Parathyroid adenoma (tissue), 2 donors: ENCODE results near the gene TCF7L2.

Experiments
- H2AFZ ChIP-seq: fragments of 300-600 bp; sonication (generic); one replicate; pipeline ENCODE4 v1.7.0; 2017; ENCODE audit warnings: antibody characterized with exemption, mild to moderate bottlenecking
- H3K27ac ChIP-seq: fragments of 300-600 bp; sonication (generic); one replicate; pipeline ENCODE4 v1.7.0; 2017
- H3K27me3 ChIP-seq: fragments of 300-600 bp; sonication (generic); one replicate; pipeline ENCODE4 v1.7.0; 2017; ENCODE audit warnings: low read length; ENCODE audit not compliant: control insufficient read depth, insufficient read depth
- H3K36me3 ChIP-seq: fragments of 300-600 bp; sonication (generic); one replicate; pipeline ENCODE4 v1.7.0; 2017; ENCODE audit warnings: low read length; ENCODE audit not compliant: control insufficient read depth, insufficient read depth
- H3K4me1 ChIP-seq: fragments of 300-600 bp; sonication (generic); one replicate; pipeline ENCODE4 v1.7.0; 2017; ENCODE audit warnings: control low read depth
- H3K4me2 ChIP-seq: fragments of 300-600 bp; sonication (generic); one replicate; pipeline ENCODE4 v1.7.0; 2017; ENCODE audit warnings: low read length
- H3K4me3 ChIP-seq: fragments of 300-600 bp; sonication (generic); one replicate; pipeline ENCODE4 v1.7.0; 2017; ENCODE audit warnings: low read depth, low read length
- H3K79me2 ChIP-seq: fragments of 300-600 bp; sonication (generic); one replicate; pipeline ENCODE4 v1.7.0; 2017; ENCODE audit warnings: control low read depth
- H3K9ac ChIP-seq: fragments of 300-600 bp; sonication (generic); one replicate; pipeline ENCODE4 v1.7.0; 2017; ENCODE audit warnings: mild to moderate bottlenecking
- H3K9me3 ChIP-seq: fragments of 300-600 bp; sonication (generic); one replicate; pipeline ENCODE4 v1.7.0; 2017; ENCODE audit warnings: low read length; ENCODE audit not compliant: control insufficient read depth
- TF ChIP-seq, protein P1 (sequence below): fragments of 300-600 bp; sonication (generic); IDR thresholded peaks from one replicate; pipeline ENCODE4 v1.7.0; 2017; ENCODE audit warnings: antibody characterized with exemption, mild to moderate bottlenecking
- donor health status: primary hyperparathyroidism.

Gene TCF7L2

DNA sequence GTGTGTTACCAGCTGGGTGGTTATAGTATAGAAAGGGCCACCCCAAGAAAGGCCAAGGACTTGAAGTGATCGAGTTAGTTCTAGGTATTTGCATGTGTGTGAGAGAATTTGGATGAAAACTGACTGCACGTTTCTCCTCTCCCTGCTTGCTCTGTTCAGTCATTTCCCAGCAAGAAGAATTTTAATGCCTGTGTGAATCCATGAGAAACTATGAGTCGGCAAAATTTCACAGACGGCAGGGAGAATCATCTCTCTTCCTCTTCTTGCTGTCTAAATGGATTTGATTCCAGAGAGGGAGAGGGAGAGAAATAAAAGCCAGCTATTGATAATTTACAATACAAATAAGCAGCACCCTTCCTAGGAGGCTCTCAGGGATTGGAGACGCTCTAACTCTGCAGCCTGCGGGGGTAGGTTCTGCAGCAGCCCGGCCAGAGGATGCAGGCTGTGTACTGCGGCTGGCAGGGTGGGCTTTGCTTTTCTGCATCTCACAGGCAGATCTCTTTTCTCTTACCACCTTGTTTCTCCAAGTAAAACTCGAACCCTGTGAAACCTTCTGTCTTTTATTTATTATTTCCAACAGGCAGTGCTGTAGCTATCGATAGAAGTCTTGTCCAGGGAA lies 183.6 kb downstream of the TCF7L2 start:
- no peak overlapping the region for H3K27ac ChIP-seq
- H3K4me1 ChIP-seq: no peaks in the 10 kb centered on the region

DNA sequence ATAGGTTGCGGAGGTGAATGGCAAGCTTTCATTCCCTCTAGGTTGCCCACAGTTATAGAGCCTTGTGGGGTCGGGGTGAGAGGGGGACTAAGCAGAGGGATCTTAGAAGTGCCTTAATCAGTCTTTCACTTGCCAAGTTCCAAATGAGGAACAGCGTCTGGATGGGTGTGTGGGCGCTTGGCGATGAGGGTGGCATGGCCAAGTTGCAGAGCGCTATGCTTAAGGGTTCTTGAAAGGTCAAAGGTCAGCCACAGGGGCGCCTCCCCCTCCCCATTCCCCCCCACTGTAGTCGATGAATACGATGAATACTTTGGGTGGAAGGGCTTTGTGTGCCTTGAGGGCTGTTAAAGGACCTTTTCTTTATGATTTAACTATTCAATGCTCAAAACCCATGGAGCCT lies 185.0 kb downstream of the TCF7L2 start:
- Histone ChIP-seq H3K27me3 (no peaks in the 10 kb centered on the region), H3K4me2 (no peak overlapping the region), H2AFZ (no peak overlapping the region), H3K27ac (no peak overlapping the region), H3K4me3 (no peak overlapping the region), H3K4me1 (no peaks in the 10 kb centered on the region), H3K9ac (no peak overlapping the region), H3K9me3 (no peaks in the 10 kb centered on the region), H3K79me2 (peaks cover 19% of the 10 kb centered on the region), H3K36me3 (no peaks in the 10 kb centered on the region)
- TF ChIP-seq, protein P1, sequence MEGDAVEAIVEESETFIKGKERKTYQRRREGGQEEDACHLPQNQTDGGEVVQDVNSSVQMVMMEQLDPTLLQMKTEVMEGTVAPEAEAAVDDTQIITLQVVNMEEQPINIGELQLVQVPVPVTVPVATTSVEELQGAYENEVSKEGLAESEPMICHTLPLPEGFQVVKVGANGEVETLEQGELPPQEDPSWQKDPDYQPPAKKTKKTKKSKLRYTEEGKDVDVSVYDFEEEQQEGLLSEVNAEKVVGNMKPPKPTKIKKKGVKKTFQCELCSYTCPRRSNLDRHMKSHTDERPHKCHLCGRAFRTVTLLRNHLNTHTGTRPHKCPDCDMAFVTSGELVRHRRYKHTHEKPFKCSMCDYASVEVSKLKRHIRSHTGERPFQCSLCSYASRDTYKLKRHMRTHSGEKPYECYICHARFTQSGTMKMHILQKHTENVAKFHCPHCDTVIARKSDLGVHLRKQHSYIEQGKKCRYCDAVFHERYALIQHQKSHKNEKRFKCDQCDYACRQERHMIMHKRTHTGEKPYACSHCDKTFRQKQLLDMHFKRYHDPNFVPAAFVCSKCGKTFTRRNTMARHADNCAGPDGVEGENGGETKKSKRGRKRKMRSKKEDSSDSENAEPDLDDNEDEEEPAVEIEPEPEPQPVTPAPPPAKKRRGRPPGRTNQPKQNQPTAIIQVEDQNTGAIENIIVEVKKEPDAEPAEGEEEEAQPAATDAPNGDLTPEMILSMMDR: no peak

More for the DNA sequence above, 183.6 kb downstream of the TCF7L2 start:
- no peak overlapping the region for H2AFZ ChIP-seq
- no peak overlapping the region for H3K9ac ChIP-seq
- no peaks in the 10 kb centered on the region for H3K9me3 ChIP-seq
- H3K79me2 ChIP-seq: peaks cover 19% of the 10 kb centered on the region
- no peak overlapping the region for H3K4me3 ChIP-seq
- TF ChIP-seq, protein P1: no peak
- H3K36me3 ChIP-seq: no peaks in the 10 kb centered on the region
- H3K27me3 ChIP-seq: no peaks in the 10 kb centered on the region
- no peak overlapping the region for H3K4me2 ChIP-seq

DNA sequence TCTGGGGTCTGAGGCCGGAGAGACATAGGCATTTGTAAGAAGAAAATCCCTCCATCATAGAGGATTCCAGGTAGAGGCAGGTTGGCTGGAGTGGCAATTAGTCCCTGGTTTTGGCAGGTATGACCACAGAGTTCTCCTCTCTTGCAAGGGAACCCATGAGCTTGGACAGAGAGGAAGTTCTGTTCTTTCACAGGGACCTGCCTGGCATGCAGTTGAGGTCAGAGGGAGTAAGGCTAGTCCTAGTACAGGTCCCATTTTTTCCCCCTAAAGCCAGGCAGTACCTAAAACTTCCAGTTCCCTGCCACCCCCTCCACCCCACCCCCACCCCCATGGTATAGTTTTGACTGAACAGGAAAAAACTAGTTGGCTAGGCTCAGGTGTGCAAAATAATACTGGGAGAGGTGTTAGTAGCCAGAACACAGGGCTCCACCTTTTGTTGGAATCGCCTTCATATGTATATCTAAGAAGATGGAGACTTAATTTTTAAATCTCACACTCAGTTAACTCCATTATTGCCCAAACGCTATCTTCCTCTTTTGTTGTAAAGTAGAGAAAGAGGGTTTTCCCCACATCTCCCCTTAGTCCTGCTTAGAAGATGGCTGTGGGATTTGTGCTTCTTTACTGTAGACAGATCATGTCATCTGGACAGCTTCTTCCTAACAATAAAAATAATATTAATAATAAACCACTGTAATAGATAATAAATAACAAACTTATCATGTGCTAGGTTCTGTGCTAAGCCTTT lies 188.1 kb downstream of the TCF7L2 start:
- H3K4me1 ChIP-seq: no peaks in the 10 kb centered on the region
- H3K27me3 ChIP-seq: no peaks in the 10 kb centered on the region
- H3K9me3 ChIP-seq: no peaks in the 10 kb centered on the region
- H3K4me3 ChIP-seq: no peak overlapping the region
- TF ChIP-seq, protein P1: no peak
- H3K9ac ChIP-seq: no peak overlapping the region
- no peak overlapping the region for H3K27ac ChIP-seq
- H3K4me2 ChIP-seq: no peak overlapping the region
- H2AFZ ChIP-seq: no peak overlapping the region
- H3K36me3 ChIP-seq: no peaks in the 10 kb centered on the region
- peaks cover 19% of the 10 kb centered on the region for H3K79me2 ChIP-seq

DNA sequence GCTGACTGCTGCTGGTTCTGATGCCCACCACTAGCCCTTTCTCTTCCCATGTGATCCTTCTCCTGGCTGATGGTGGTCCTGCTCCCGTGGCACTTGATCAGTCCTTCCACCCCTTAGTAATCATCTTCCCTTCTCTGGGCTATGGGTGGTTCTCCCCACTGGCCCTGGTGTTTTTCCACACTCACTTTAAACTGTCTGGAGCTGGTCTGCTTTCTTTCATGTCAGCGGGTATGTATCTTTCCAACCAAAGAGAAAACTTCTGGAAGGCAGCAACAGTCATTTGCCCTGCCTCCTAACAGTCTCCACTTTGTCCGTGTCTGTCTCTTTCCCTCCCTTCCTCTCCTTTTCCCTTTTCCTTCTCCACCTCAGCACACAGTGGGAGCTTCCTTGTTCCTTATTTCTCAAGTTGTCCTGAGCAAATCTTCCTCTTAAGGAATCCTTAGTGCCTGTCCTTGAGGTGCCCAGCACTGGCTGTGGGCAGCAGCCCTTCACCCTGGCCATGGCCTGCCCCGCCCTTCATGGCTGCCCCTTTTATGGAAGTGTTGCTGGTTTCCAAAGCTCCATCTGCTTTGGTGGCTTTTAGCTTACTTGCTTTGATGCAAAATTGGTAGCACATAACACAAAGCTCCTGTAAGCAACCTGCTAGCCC lies 189.0 kb downstream of the TCF7L2 start:
- Histone ChIP-seq H3K4me2 (no peak overlapping the region), H3K27ac (no peak overlapping the region)
- TF ChIP-seq, protein P1: no peak

More for the DNA sequence above, 189.0 kb downstream of the TCF7L2 start:
- Histone ChIP-seq H3K4me3 (no peak overlapping the region), H3K27me3 (no peaks in the 10 kb centered on the region), H3K4me1 (no peaks in the 10 kb centered on the region), H3K9ac (no peak overlapping the region), H2AFZ (no peak overlapping the region), H3K9me3 (no peaks in the 10 kb centered on the region), H3K36me3 (no peaks in the 10 kb centered on the region), H3K79me2 (peaks cover 19% of the 10 kb centered on the region)
